RWPE2 (cell line): ENCODE results near the gene GPR149.

ENCODE experiments used
- ATAC-seq: fragments of 200-7000 bp; cut with Tn5 transposase; 3 replicates; pipeline ENCODE4 v1.9.1; 2021; ENCODE audit warnings: low read depth
- DNase-seq: peaks from one replicate; pipeline ENCODE4 v3.0.0-alpha.2; 2020; ENCODE audit warnings: low spot score
- H3K27ac ChIP-seq: fragments of 450-650 bp; 2 replicates; pipeline ENCODE4 v1.5.1; 2017; ENCODE audit warnings: mild to moderate bottlenecking; ENCODE audit not compliant: poor library complexity, severe bottlenecking
- H3K27me3 ChIP-seq: fragments of 250-450 bp; sonication (Bioruptor Pico); 2 replicates; pipeline ENCODE4 v1.5.1; 2021; ENCODE audit warnings: mild to moderate bottlenecking, moderate library complexity; ENCODE audit not compliant: insufficient read depth, poor library complexity, severe bottlenecking
- H3K36me3 ChIP-seq: fragments of 250-450 bp; sonication (Bioruptor Pico); 2 replicates; pipeline ENCODE4 v1.5.1; 2020; ENCODE audit warnings: low read depth, mild to moderate bottlenecking, moderate library complexity
- H3K4me1 ChIP-seq: fragments of 250-450 bp; sonication (Bioruptor Pico); 2 replicates; pipeline ENCODE4 v1.5.1; 2021; ENCODE audit warnings: mild to moderate bottlenecking, moderate library complexity; ENCODE audit not compliant: insufficient read depth, poor library complexity, severe bottlenecking
- H3K4me3 ChIP-seq: fragments of 250-450 bp; sonication (Bioruptor Pico); 2 replicates; pipeline ENCODE4 v1.5.1; 2021; ENCODE audit warnings: mild to moderate bottlenecking, moderate library complexity; ENCODE audit not compliant: severe bottlenecking
- H3K9me3 ChIP-seq: fragments of 250-450 bp; sonication (Bioruptor Pico); 2 replicates; pipeline ENCODE4 v1.5.1; 2021; ENCODE audit warnings: mild to moderate bottlenecking, moderate library complexity; ENCODE audit not compliant: severe bottlenecking
- TF ChIP-seq, protein P1 (sequence below): fragments of 450-650 bp; IDR thresholded peaks from one replicate; pipeline ENCODE4 v1.5.1; 2017; ENCODE audit warnings: mild to moderate bottlenecking, moderate library complexity; ENCODE audit not compliant: poor library complexity, severe bottlenecking

Gene GPR149

GRCh38 chr3:154349223-154349622 lies 80.8 kb downstream of the GPR149 start:
- Histone ChIP-seq H3K9me3 (no peaks in the 10 kb centered on the region), H3K36me3 (no peaks in the 10 kb centered on the region), H3K4me1 (no peaks in the 10 kb centered on the region), H3K27ac (no peak overlapping the region), H3K4me3 (no peak overlapping the region), H3K27me3 (no peaks in the 10 kb centered on the region)
- DNase-seq, result no peak
- TF ChIP-seq, protein P1, sequence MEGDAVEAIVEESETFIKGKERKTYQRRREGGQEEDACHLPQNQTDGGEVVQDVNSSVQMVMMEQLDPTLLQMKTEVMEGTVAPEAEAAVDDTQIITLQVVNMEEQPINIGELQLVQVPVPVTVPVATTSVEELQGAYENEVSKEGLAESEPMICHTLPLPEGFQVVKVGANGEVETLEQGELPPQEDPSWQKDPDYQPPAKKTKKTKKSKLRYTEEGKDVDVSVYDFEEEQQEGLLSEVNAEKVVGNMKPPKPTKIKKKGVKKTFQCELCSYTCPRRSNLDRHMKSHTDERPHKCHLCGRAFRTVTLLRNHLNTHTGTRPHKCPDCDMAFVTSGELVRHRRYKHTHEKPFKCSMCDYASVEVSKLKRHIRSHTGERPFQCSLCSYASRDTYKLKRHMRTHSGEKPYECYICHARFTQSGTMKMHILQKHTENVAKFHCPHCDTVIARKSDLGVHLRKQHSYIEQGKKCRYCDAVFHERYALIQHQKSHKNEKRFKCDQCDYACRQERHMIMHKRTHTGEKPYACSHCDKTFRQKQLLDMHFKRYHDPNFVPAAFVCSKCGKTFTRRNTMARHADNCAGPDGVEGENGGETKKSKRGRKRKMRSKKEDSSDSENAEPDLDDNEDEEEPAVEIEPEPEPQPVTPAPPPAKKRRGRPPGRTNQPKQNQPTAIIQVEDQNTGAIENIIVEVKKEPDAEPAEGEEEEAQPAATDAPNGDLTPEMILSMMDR, result no peak
- no peak for ATAC-seq

DNA sequence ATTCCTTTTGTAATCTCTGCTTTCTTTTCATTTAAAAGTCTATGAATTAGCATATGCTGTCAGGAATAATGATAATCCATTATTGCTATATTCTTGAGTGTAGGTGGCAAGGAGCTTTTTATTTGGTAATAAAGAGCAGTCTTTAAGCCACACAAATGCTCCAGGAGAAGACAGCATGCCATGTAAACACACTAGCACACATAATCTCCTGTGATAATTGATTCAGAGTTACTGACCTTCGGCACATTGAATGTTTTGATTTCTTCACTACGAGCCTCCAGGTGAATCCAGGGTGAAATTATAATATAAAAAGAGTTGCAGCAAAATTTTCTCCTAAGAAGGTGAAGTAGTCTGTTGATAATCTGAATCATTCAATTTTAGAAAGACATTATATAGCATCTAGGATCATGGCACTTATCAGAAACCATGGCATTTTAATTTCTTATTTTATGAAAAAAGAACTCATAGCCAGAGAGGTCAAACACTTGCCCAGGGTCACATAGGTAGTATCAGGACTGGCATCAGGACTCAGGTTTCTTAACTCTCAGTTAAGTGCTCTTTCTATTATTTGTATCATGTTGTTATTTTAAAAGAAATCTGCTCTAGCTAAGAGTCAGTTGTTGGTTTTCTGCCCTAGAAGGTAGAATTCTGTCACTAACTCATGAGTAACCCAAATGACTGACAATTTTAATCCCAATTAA lies 84.4 kb downstream of the GPR149 start:
- Histone ChIP-seq H3K27ac (no peak overlapping the region), H3K27me3 (peaks cover 3% of the 10 kb centered on the region), H3K9me3 (no peaks in the 10 kb centered on the region), H3K4me1 (no peaks in the 10 kb centered on the region), H3K36me3 (no peaks in the 10 kb centered on the region), H3K4me3 (no peak overlapping the region)
- TF ChIP-seq, protein P1, result no peak
- DNase-seq, result no peak
- ATAC-seq, result no peak

GRCh38 chr3:154338570-154338969 lies 91.4 kb downstream of the GPR149 start:
- TF ChIP-seq, protein P1, result no peak
- no peak for ATAC-seq
- Histone ChIP-seq H3K9me3 (no peaks in the 10 kb centered on the region), H3K36me3 (no peaks in the 10 kb centered on the region), H3K27me3 (peaks cover 3% of the 10 kb centered on the region), H3K4me3 (no peak overlapping the region), H3K4me1 (no peaks in the 10 kb centered on the region), H3K27ac (no peak overlapping the region)
- no peak for DNase-seq

- ATAC-seq (no peak), DNase-seq (no peak)
- Histone ChIP-seq H3K27ac (no peak overlapping the region), H3K9me3 (no peaks in the 10 kb centered on the region), H3K36me3 (no peaks in the 10 kb centered on the region), H3K4me1 (no peaks in the 10 kb centered on the region), H3K27me3 (peaks cover 3% of the 10 kb centered on the region), H3K4me3 (no peak overlapping the region)
- TF ChIP-seq, protein P1, result no peak
These were observed 92.0 kb downstream of the GPR149 start for GRCh38 chr3:154338008-154338407.

GRCh38 chr3:154334973-154335420 lies 95.0 kb downstream of the GPR149 start:
- ATAC-seq, result 0 out of 3 replicates have a peak, but pooled peaks have one; percentile 35
- Histone ChIP-seq H3K36me3 (no peaks in the 10 kb centered on the region), H3K27me3 (no peaks in the 10 kb centered on the region), H3K4me3 (no peak overlapping the region), H3K4me1 (no peaks in the 10 kb centered on the region), H3K9me3 (no peaks in the 10 kb centered on the region), H3K27ac (no peak overlapping the region)
- TF ChIP-seq, protein P1, result peak; percentile 83
- no peak for DNase-seq
